CD4-positive, alpha-beta T cell treated with Interleukin-17A for 1 hour (primary cell): ENCODE measurements around the gene AK5.

Experiments
- DNase-seq: peaks from one replicate; pipeline ENCODE4 v3.0.0-alpha.2; 2020

Gene AK5

GRCh38 chr1:77288275-77288674 lies 6.5 kb downstream of the AK5 start:
- DNase-seq, result no peak

- DNase-seq, result no peak
Measured at GRCh38 chr1:77290576-77290975, 8.8 kb downstream of the AK5 start.

DNA sequence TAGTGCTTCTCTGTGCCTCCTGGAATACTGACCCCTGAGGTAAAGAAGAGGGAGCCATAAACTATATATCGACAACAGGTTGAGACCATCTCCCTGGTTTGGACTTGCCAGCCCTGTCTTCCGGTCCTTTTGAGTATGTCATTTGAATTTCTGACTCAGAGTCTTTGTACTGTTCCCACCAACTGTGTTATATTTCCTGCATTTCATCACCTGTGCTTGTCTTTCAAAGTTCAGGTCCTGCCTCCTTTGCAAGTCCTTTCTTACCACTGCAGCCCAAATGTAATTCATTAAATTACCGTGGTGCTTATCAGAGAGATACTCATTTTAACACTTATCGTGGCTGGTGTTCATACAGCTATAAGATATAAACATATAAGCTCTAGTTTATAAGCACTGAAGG lies 10.7 kb downstream of the AK5 start:
- DNase-seq, result no peak

- DNase-seq, result no peak
Measured at GRCh38 chr1:77300566-77300965, 18.7 kb downstream of the AK5 start.

- DNase-seq, result no peak
Measured at GRCh38 chr1:77303387-77303786, 21.6 kb downstream of the AK5 start.

DNA sequence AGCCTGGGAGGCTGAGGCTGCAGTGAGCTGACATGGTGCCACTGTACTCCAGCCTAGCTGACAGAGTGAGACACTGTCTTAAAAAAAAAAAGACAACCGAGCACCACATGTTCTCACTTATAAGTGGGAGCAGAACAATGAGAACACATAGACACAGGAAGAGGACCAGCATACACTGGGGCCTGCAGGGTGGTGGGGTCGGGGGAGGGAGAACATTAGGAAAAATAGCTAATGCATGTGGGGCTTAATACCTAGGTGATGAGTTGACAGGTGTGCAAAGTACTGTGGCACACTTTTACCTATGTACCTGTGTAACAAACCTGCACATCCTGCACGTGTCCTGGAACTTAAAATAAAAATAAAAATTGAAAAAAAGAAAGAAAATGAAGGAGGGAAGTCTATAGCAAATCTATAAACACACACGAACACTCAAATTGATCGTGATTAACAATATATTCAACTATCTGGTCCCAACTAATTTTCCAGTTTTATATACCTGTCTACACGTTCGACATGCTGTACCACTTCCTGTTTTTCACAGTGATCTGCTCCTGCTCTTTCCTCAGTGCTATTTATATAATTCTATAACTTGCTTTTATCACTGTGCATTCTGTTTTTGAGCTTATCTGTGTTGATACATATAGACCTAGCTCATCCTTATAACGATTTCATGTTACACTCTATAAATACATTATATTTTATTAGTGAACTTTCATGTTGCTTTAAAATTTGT lies 27.2 kb downstream of the AK5 start:
- DNase-seq, result peak; percentile 18

- DNase-seq, result no peak
Measured at GRCh38 chr1:77310924-77311323, 29.1 kb downstream of the AK5 start.

GRCh38 chr1:77312364-77312763 lies 30.5 kb downstream of the AK5 start:
- DNase-seq, result peak; percentile 8

- DNase-seq, result peak; percentile 45
Measured at GRCh38 chr1:77313491-77313890, 31.7 kb downstream of the AK5 start.

- no peak for DNase-seq
Measured at GRCh38 chr1:77316006-77316405, 34.2 kb downstream of the AK5 start.

DNA sequence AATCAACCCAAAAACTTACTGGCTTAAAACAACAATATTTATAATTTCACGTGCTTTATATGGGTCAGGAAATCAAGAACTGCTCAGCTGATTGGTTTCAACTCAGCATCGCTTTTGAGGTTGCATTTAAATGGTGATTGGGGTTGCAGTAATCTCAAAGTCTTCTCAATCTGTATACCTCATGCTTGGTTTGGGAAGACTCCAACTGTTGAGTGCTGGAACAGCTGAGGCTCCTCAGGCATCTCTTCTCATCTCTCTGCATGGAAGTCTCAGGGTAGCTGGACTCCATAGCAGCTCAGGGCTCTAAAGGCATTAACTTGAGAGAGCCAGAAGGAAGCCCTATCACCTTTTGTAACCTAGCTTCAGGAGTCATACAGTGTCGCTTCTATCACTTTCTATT lies 35.1 kb downstream of the AK5 start:
- no peak for DNase-seq

- DNase-seq, result no peak
Measured at GRCh38 chr1:77319036-77319705, 37.4 kb downstream of the AK5 start.

DNA sequence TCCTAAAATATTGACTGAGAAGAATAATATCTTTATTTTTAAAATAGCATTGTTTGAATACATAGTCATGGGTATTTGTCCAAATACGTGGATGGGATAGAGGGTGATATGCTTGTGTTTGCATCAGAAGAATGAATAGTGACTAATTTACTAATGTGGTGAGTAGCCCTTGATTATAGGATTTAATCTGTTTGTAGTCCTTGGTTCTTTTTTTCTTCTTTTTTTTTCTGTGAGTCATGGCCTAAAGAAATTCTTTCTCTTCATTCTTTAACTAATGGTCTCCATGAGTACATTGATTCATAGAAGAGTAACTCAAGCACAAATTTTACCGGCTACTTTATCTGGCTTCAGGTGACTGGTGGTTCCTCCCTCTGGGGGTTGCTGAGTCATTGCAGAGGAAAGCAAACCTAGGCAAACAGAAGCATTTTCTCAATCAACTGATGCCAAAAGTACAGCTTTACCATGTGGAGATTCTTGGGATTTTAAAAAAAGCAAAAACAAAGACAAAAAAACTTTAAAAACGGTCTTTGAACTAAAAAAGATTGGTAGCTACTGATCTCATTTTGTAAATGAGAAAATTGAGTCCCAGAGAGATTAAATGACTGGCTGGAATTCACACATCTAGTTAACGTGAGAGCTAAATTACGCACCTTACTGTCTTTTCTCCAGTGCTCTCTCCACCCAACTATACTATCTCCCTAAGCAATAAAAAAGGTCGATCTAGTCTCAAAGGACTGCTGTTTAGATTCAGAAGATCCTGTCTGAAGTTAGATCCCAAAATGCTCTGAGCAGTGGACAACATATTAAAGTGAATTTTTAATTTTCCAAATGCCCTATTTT lies 40.5 kb downstream of the AK5 start:
- no peak for DNase-seq

DNA sequence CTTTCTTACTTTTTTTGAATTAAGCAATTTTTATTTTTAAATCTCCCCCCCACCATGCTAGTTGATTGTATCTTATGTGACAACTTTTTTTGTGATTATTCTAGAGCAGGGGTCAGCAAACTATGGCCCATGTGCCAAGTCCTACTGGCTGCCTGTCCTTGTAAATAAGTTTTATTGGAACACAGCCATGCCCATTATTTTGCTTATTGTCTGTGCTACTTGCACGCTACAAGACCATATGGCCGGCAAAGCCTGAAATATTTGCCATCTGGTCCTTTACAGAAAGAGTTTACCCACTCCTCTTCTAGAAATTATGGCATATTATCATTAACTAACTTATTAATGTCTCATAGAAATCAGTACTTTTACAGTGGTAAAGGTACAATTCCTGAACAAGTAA lies 51.7 kb downstream of the AK5 start:
- DNase-seq, result no peak

- DNase-seq, result no peak
Measured at GRCh38 chr1:77336729-77337128, 54.9 kb downstream of the AK5 start.

DNA sequence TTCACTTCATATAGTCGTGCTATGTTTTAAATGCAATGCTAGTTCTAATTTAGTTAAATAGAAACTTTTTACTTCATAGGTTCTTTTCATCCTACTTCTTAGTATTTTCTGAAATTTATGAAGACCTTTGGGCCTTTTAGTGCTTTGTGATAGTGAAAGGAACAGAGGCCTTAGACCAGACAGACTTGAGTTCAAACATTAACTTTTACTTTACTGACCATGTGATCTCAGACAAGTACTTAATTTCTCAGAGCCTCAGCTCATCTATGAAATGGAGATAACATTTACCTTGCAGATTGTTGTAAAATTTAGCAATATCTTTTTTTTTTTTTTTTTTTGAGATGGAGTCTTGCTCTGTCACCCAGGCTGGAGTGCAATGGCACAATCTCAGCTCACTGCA lies 57.5 kb downstream of the AK5 start:
- DNase-seq, result no peak

- no peak for DNase-seq
Measured at GRCh38 chr1:77341195-77341594, 59.4 kb downstream of the AK5 start.

- no peak for DNase-seq
Measured at GRCh38 chr1:77342745-77343144, 60.9 kb downstream of the AK5 start.

GRCh38 chr1:77347646-77348045 lies 65.8 kb downstream of the AK5 start:
- no peak for DNase-seq

DNA sequence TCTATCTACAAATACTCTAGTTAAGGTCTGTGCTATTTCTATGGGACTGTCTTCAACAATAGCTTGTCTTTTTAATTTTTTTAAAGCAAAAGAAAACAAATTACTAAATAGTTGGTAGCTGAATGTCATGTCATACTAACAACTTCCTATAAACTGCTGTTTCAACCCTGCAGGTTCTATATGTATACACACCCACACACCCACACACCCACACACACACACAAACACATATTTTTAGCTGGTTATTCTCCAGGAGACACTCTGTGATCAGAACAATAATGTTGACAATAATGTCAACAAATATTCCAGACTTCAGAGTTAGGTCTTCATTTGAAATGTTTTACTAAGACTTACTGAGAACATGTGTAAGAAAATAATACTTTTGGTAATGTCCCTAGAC lies 66.7 kb downstream of the AK5 start:
- no peak for DNase-seq

DNA sequence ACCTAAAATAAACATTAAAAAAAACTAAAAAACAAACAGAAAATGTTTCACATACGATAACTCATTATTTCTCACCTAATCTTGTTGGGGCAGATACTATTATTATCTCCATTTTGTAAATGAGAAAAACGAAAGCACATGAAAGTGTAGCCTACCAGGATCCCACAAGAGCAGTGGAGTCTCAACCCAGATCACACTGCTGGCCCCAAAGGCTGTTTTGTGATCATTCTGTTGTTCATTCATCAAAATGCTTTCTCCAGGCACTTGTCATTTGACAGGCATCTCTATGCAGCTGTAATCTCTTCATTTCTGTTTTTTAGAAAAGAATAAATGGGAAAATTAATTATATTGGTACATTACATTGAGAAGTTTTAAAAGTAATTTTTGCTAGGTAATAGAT lies 67.5 kb downstream of the AK5 start:
- DNase-seq, result no peak

DNA sequence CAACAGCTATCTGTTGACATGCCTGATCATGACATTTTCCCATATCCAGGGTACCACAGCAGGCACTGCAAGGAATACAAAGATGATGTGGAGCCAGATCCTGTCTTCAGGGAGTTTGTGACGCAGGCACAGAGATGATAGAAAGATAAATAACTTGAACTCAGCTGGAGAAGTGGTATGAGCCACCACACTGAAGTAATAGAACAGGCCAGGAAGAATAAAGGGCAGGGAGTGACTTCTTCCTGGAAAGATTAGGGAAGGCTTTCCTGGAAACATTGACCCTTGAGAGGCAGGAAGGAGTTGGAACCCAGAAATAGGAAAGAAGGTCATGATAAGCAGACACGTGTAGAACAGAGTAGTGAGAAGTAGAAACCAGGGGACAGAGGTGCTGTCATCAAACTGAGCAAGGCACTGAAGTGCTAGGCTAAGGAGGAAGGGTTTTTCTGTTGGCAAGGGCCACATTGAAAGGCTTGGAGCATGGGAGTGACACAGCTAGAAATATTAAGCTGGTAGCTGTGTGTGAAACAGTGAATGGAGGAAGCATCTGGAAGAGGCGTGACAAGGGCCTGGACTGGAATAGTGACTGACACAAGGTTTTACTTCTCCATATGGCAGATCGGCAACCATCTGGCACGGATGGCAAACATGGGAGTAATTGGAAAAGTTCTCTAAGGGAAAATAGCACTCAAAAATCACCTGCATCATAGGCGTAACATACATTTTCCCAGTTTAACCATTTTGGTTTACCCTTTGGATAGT lies 68.4 kb downstream of the AK5 start:
- DNase-seq, result no peak

- DNase-seq, result no peak
Measured at GRCh38 chr1:77354536-77354935, 72.7 kb downstream of the AK5 start.
